SK-N-SH (cell line): ENCODE data around the gene VAMP1. TPM values are rescaled to one million over a fixed set of nuclear protein-coding genes. Genes with fewer than 3 reads are reported as not detected.
"Not testable (repeated sequence)": the region's sequence is repeated elsewhere in the genome, so short reads cannot be mapped to it uniquely, and the experiment has no call there.

Experiments used
- CTCF ChIA-PET: fragments of 300-600, 350-600 bp; formaldehyde crosslinking; extraction: SDS; loops from one replicate; lab custom pipeline; 2021; lab: Yijun Ruan, JAX
- POLR2A ChIA-PET: fragments of 350-600 bp; sonication (Branson Sonifier 250); formaldehyde crosslinking; extraction: SDS; loops from one replicate; lab custom pipeline; 2020; ENCODE audit warnings: antibody characterized with exemption, inconsistent platforms; lab: Yijun Ruan, JAX
- DNase-seq: peaks from one replicate; pipeline ENCODE4 v3.0.0; 2012
- H2AFZ ChIP-seq: fragments of 200-600 bp; sonication (generic); 2 replicates; pipeline ENCODE4 v1.8.1; 2016; ENCODE audit warnings: antibody characterized with exemption, mild to moderate bottlenecking, low read depth
- H3F3A ChIP-seq: fragments of 200-600 bp; sonication (generic); replicated peaks from 2 replicates; pipeline ENCODE3; 2016; ENCODE audit warnings: antibody characterized with exemption, mild to moderate bottlenecking; ENCODE audit not compliant: insufficient read depth
- H3K27ac ChIP-seq, 2 experiments: fragments of 200-500 bp in 1 of 2; fragments of 200-600 bp in 1 of 2; sonication (Bioruptor generic) in 1 of 2; sonication (generic), shearing (Covaris generic) in 1 of 2; 2 replicates each; pipeline versions ENCODE4 v1.5.1 to v1.6.1; 2014 to 2016; ENCODE audit warnings: low read depth in 2 of 2, inconsistent platforms in 1 of 2, low read length in 1 of 2, mild to moderate bottlenecking in 1 of 2, mixed read lengths in 1 of 2
- H3K27me3 ChIP-seq: fragments of 200-600 bp; sonication (generic), shearing (Covaris generic); 2 replicates; pipeline ENCODE4 v1.6.1; 2016; ENCODE audit warnings: mixed run types; ENCODE audit not compliant: insufficient read depth
- H3K36me3 ChIP-seq, 2 experiments: fragments of 200-500 bp in 1 of 2; fragments of 200-600 bp in 1 of 2; sonication (Bioruptor generic) in 1 of 2; sonication (generic) in 1 of 2; replicated peaks in 1 of 2; 2 replicates each; pipeline versions ENCODE3 to v1.5.1; 2014 to 2016; ENCODE audit warnings: low read length in 1 of 2, mild to moderate bottlenecking in 1 of 2; ENCODE audit not compliant: insufficient read depth in 2 of 2, control insufficient read depth in 1 of 2
- H3K4me1 ChIP-seq, 2 experiments: fragments of 200-500 bp in 1 of 2; fragments of 200-600 bp in 1 of 2; sonication (Bioruptor generic) in 1 of 2; sonication (generic), shearing (Covaris generic) in 1 of 2; 2 replicates each; pipeline versions ENCODE4 v1.5.1 to v1.6.1; 2014 to 2016; ENCODE audit warnings: low read depth in 1 of 2, low read length in 1 of 2, mixed run types in 1 of 2; ENCODE audit not compliant: insufficient read depth in 2 of 2, control insufficient read depth in 1 of 2
- H3K4me2 ChIP-seq: fragments of 200-600 bp; sonication (generic), shearing (Covaris generic); 2 replicates; pipeline ENCODE4 v1.6.1; 2017; ENCODE audit warnings: mixed run types
- H3K4me3 ChIP-seq, 2 experiments: fragments of 200-500 bp in 1 of 2; fragments of 200-600 bp in 1 of 2; sonication (Bioruptor generic) in 1 of 2; sonication (generic), shearing (Covaris generic) in 1 of 2; 2 replicates each; pipeline versions ENCODE4 v1.5.1 to v1.8.1; 2014 to 2016; ENCODE audit warnings: low read depth in 2 of 2, inconsistent platforms in 1 of 2, low read length in 1 of 2, mild to moderate bottlenecking in 1 of 2, mixed read lengths in 1 of 2, moderate library complexity in 1 of 2
- H3K79me2 ChIP-seq: fragments of 200-600 bp; sonication (generic); 2 replicates; pipeline ENCODE4 v1.8.1; 2017; ENCODE audit warnings: mild to moderate bottlenecking; ENCODE audit not compliant: insufficient read depth
- H3K9ac ChIP-seq: fragments of 200-600 bp; sonication (generic); 2 replicates; pipeline ENCODE4 v1.6.1; 2017; ENCODE audit warnings: mixed run types
- H3K9me2 ChIP-seq: fragments of 200-600 bp; sonication (generic); 2 replicates; pipeline ENCODE4 v1.6.1; 2017; ENCODE audit warnings: mixed run types
- H3K9me3 ChIP-seq: fragments of 200-600 bp; sonication (generic); 2 replicates; pipeline ENCODE4 v1.6.1; 2017; ENCODE audit warnings: mixed run types, mild to moderate bottlenecking, moderate library complexity
- H4K20me1 ChIP-seq: fragments of 200-600 bp; sonication (generic); 2 replicates; pipeline ENCODE4 v1.6.1; 2017; ENCODE audit warnings: mild to moderate bottlenecking, mixed run types; ENCODE audit not compliant: insufficient read depth
- CHD2 ChIP-seq: fragments of 150-350 bp; IDR thresholded peaks from 2 replicates; pipeline ENCODE4 v1.6.1; 2018; ENCODE audit warnings: low read length; ENCODE audit not compliant: partially characterized antibody
- ELF1 ChIP-seq: IDR thresholded peaks from 2 replicates; pipeline ENCODE4 v1.4.0; 2012
- EP300 ChIP-seq, 2 experiments: IDR thresholded peaks; 2 replicates each; pipeline versions ENCODE4 v1.4.0 to v1.6.1; 2012; ENCODE audit warnings: borderline replicate concordance in 1 of 2, low read depth in 1 of 2, low read length in 1 of 2
- EZH2phosphoT487 ChIP-seq: fragments of 200-600 bp; sonication (generic); IDR thresholded peaks from 2 replicates; pipeline ENCODE4 v1.6.1; 2017; ENCODE audit warnings: low read depth, mixed run types, mild to moderate bottlenecking, antibody characterized with exemption, moderate library complexity, borderline replicate concordance
- FOXM1 ChIP-seq: IDR thresholded peaks from 2 replicates; pipeline ENCODE4 v1.4.0; 2012; ENCODE audit warnings: low read depth, mild to moderate bottlenecking
- GATA2 ChIP-seq: sonication (generic); formaldehyde crosslinking; IDR thresholded peaks from 2 replicates; pipeline ENCODE4 v1.5.0; 2020; ENCODE audit warnings: mild to moderate bottlenecking, missing genetic modification reagents
- MAX ChIP-seq: IDR thresholded peaks from 2 replicates; pipeline ENCODE4 v1.4.0; 2012; ENCODE audit warnings: low read depth
- NFIC ChIP-seq: IDR thresholded peaks from 2 replicates; pipeline ENCODE4 v1.4.0; 2012; ENCODE audit warnings: borderline replicate concordance
- NRF1 ChIP-seq: IDR thresholded peaks from 2 replicates; pipeline ENCODE4 v1.6.1; 2012; ENCODE audit warnings: low read depth, mild to moderate bottlenecking, low read length
- POLR2AphosphoS5 ChIP-seq: IDR thresholded peaks from 2 replicates; pipeline ENCODE4 v1.6.1; 2012; ENCODE audit warnings: low read depth, low read length
- RAD21 ChIP-seq: IDR thresholded peaks from 2 replicates; pipeline ENCODE4 v1.6.1; 2012; ENCODE audit warnings: mild to moderate bottlenecking, low read length
- RCOR1 ChIP-seq: fragments of 150-350 bp; IDR thresholded peaks from 2 replicates; pipeline ENCODE4 v1.6.1; 2017; ENCODE audit warnings: antibody characterized with exemption, low read length
- RXRA ChIP-seq: IDR thresholded peaks from 2 replicates; pipeline ENCODE4 v1.4.0; 2012; ENCODE audit warnings: low read depth, mild to moderate bottlenecking, borderline replicate concordance
- TCF12 ChIP-seq: IDR thresholded peaks from 2 replicates; pipeline ENCODE4 v1.4.0; 2012
- USF1 ChIP-seq: IDR thresholded peaks from 2 replicates; pipeline ENCODE4 v1.4.0; 2012; ENCODE audit warnings: low read depth, borderline replicate concordance
- USF2 ChIP-seq: fragments of 150-350 bp; IDR thresholded peaks from 2 replicates; pipeline ENCODE4 v1.6.1; 2017; ENCODE audit warnings: antibody characterized with exemption, low read length, low read depth, borderline replicate concordance
- ZBTB33 ChIP-seq: IDR thresholded peaks from 2 replicates; pipeline ENCODE4 v1.4.0; 2012; ENCODE audit warnings: low read depth, borderline replicate concordance
- WGBS: methylation state at CpG from one replicate; pipeline ENCODE4 v1.1.6; 2017; ENCODE audit warnings: low lambda C conversion rate; 5-methylcytosine and 5-hydroxymethylcytosine counted together
- polyA plus RNA-seq, 3 experiments: library from polyadenylated mRNA; depleted of rRNA; stranded (reverse); fragments of >200 nt; gene quantifications; 2 replicates each; pipeline ENCODE4 v1.2.3, GENCODE V29; 2012

Gene VAMP1
- polyA plus RNA-seq, 1 of the 3 experiments (the other 2 are of a cell fraction), result 36.8 TPM

- Histone ChIP-seq H4K20me1 (no peaks in the 10 kb centered on the region), H3K27me3 (no peaks in the 10 kb centered on the region), H3K9me2 (no peaks in the 10 kb centered on the region), H3K9me3 (no peaks in the 10 kb centered on the region), H3K79me2 (peaks cover 37% of the 10 kb centered on the region), H2AFZ (no peak overlapping the region), H3K4me1 (peaks cover 0 to 13% of the 10 kb centered on the region in 2 experiments; a peak in 2 of 4 replicates), H3K36me3 (peaks cover 17 to 22% of the 10 kb centered on the region in 2 experiments), H3K27ac (no peak overlapping the region), H3K4me3 (peak overlapping the region in 1 of 2 experiments; percentile 92; a peak in 3 of 4 replicates), H3F3A (peaks cover 11% of the 10 kb centered on the region), H3K4me2 (peak overlapping the region; percentile 98), H3K9ac (peak overlapping the region; percentile 87; the same call in 1 of the 2 replicates)
- 71% methylated on average over 6 of the region's 6 CpGs for WGBS
- no peak for DNase-seq
- POLR2A ChIA-PET, result interaction anchor here (2.1 to 2.9 kb wide), 3 partner anchors 18 to 144 kb away, joined by 9 to 19 read pairs (median 16); partner anchors contain the start of gene TAPBPL
- no peak for TF ChIP-seq RCOR1
- TF ChIP-seq RXRA, result no peak
- no peak for TF ChIP-seq USF2
- TF ChIP-seq EP300 (IDR thresholded peaks at IDR 0.05; ENCODE audit: borderline replicate concordance in 1 of 2, low read depth in 1 of 2, low read length in 1 of 2), result no peak
- CTCF ChIA-PET, result interaction anchor here (3.0 to 4.1 kb wide), 3 partner anchors 24 to 69 kb away, joined by 9 to 16 read pairs (median 15); partner anchors contain the start of gene MRPL51
Measured at GRCh38 chr12:6469092-6469491, 1.4 kb downstream of the VAMP1 start.

- no peak overlapping the region for H3K4me3 ChIP-seq
- no peaks in the 10 kb centered on the region for H3K27me3 ChIP-seq
- no peaks in the 10 kb centered on the region for H4K20me1 ChIP-seq
- no peak overlapping the region for H3K9ac ChIP-seq
- peaks cover 0 to 13% of the 10 kb centered on the region in 2 experiments; a peak in 2 of 4 replicates for H3K4me1 ChIP-seq
- ChIA-PET CTCF (interaction anchor here (0.6 to 4.1 kb wide), 3 partner anchors 24 to 480 kb away, joined by 4 to 16 read pairs (median 9); partner anchors contain the start of gene MRPL51), POLR2A (no interaction called here)
- H3K9me3 ChIP-seq, result no peaks in the 10 kb centered on the region
- peak overlapping the region; percentile 98; the same call in 1 of the 2 replicates for H3K4me2 ChIP-seq
- no peak overlapping the region for H3K27ac ChIP-seq
- no peak overlapping the region for H2AFZ ChIP-seq
- H3F3A ChIP-seq, result peaks cover 11% of the 10 kb centered on the region
- peaks cover 37% of the 10 kb centered on the region for H3K79me2 ChIP-seq
- H3K9me2 ChIP-seq, result no peaks in the 10 kb centered on the region
- DNase-seq, result no peak
- H3K36me3 ChIP-seq, result peaks cover 24 to 25% of the 10 kb centered on the region in 2 experiments
- TF ChIP-seq RAD21 (no peak), USF1 (no peak), EZH2phosphoT487 (no peak), NFIC (no peak), CHD2 (no peak), ELF1 (no peak), MAX (no peak), POLR2AphosphoS5 (no peak), FOXM1 (no peak), ZBTB33 (no peak), TCF12 (no peak), NRF1 (no peak), GATA2 (no peak), EP300 (IDR thresholded peaks at IDR 0.05; ENCODE audit: borderline replicate concordance in 1 of 2, low read depth in 1 of 2, low read length in 1 of 2) (no peak)
Measured at GRCh38 chr12:6468283-6468575, 2.2 kb downstream of the VAMP1 start.

- Histone ChIP-seq H3K4me2 (peak overlapping the region; percentile 98; the same call in 1 of the 2 replicates), H3K36me3 (peaks cover 25 to 30% of the 10 kb centered on the region in 2 experiments), H3K4me1 (peaks cover 0 to 13% of the 10 kb centered on the region in 2 experiments; a peak in 2 of 4 replicates), H3K79me2 (peaks cover 37% of the 10 kb centered on the region), H3F3A (peaks cover 11% of the 10 kb centered on the region)
- H3K4me3 ChIP-seq, H3K9me3 ChIP-seq, H3K27me3 ChIP-seq, H4K20me1 ChIP-seq, H2AFZ ChIP-seq, H3K27ac ChIP-seq, DNase-seq, POLR2A ChIA-PET, H3K9ac ChIP-seq, H3K9me2 ChIP-seq: not testable (repeated sequence)
- 96% methylated on average over 5 of the region's 9 CpGs for WGBS
- CTCF ChIA-PET, result interaction anchor here (0.6 to 4.1 kb wide), 4 partner anchors 25 to 479 kb away, joined by 3 to 16 read pairs (median 6); partner anchors contain the start of gene MRPL51
Measured at GRCh38 chr12:6467571-6468282, 2.8 kb downstream of the VAMP1 start.
